Endodermal cell (in vitro differentiated cells): ENCODE results near the gene MMP15. TPM values are rescaled to one million over a fixed set of nuclear protein-coding genes. Genes with fewer than 3 reads are reported as not detected.

Experiments
- DNase-seq: peaks from one replicate; pipeline ENCODE4 v3.0.0-alpha.2; 2017
- H3K27ac ChIP-seq: 2 replicates; pipeline ENCODE4 v1.5.1; 2013; ENCODE audit warnings: mild to moderate bottlenecking, low read depth, low read length, moderate library complexity
- H3K27me3 ChIP-seq: 2 replicates; pipeline ENCODE4 v1.6.1; 2013; ENCODE audit warnings: mild to moderate bottlenecking, low read length, moderate library complexity; ENCODE audit not compliant: insufficient read depth, control insufficient read depth, poor library complexity, severe bottlenecking
- H3K36me3 ChIP-seq: 2 replicates; pipeline ENCODE4 v1.7.0; 2013; ENCODE audit warnings: mild to moderate bottlenecking, low read length, moderate library complexity; ENCODE audit not compliant: control insufficient read depth, insufficient read depth
- H3K4me1 ChIP-seq: one replicate; pipeline ENCODE4 v1.7.0; 2013; ENCODE audit warnings: low read length; ENCODE audit not compliant: control insufficient read depth, insufficient read depth
- H3K4me3 ChIP-seq: 2 replicates; pipeline ENCODE4 v1.5.1; 2013; ENCODE audit warnings: mild to moderate bottlenecking, low read length, moderate library complexity
- H3K9ac ChIP-seq: 2 replicates; pipeline ENCODE4 v1.6.1; 2013; ENCODE audit warnings: mild to moderate bottlenecking, low read length, moderate library complexity; ENCODE audit not compliant: poor library complexity, severe bottlenecking; ENCODE audit errors: extremely low read depth
- H3K9me3 ChIP-seq: 2 replicates; pipeline ENCODE4 v1.6.1; 2013; ENCODE audit warnings: mild to moderate bottlenecking, low read length, moderate library complexity; ENCODE audit not compliant: control insufficient read depth
- H3K27ac Mint-ChIP-seq: 2 replicates; pipeline ENCODE4 v1.8.0; 2020; ENCODE audit warnings: mixed read lengths
- H3K27me3 Mint-ChIP-seq: 2 replicates; pipeline ENCODE4 v1.8.0; 2021; ENCODE audit warnings: mild to moderate bottlenecking, mixed read lengths; ENCODE audit not compliant: insufficient read depth
- H3K36me3 Mint-ChIP-seq: 2 replicates; pipeline ENCODE4 v1.8.0; 2020; ENCODE audit warnings: low read depth, mixed read lengths
- H3K4me1 Mint-ChIP-seq: 2 replicates; pipeline ENCODE4 v1.8.0; 2020; ENCODE audit warnings: mixed read lengths
- H3K4me3 Mint-ChIP-seq: 2 replicates; pipeline ENCODE4 v1.8.0; 2020; ENCODE audit warnings: mild to moderate bottlenecking, moderate library complexity, mixed read lengths
- H3K9me3 Mint-ChIP-seq: 2 replicates; pipeline ENCODE4 v1.8.0; 2020; ENCODE audit warnings: mild to moderate bottlenecking, mixed read lengths
- CTCF ChIP-seq: fragments of 200-600 bp; sonication (generic); conservative IDR thresholded peaks from 2 replicates; pipeline ENCODE4 v1.5.0; 2021; ENCODE audit warnings: antibody characterized with exemption, mild to moderate bottlenecking
- WGBS, 2 experiments: methylation state at CpG; one replicate each; pipeline versions ENCODE4 v1.1.5 to v1.1.7; 2013; ENCODE audit warnings: missing lambda C conversion rate in 2 of 2, mixed read lengths in 1 of 2; ENCODE audit not compliant: insufficient coverage in 1 of 2, insufficient read length in 1 of 2; 5-methylcytosine and 5-hydroxymethylcytosine counted together
- total RNA-seq, 2 donors: library from RNA; stranded (reverse); fragmentation: NEBNext Ultra II Directional in 1 of 2; extraction: Animal tissue kit (Norgen Biotek cat#: 25700) in 1 of 2; gene quantifications; 2 replicates in 1 of 2; 3 replicates in 1 of 2; pipeline ENCODE4 v1.2.1, GENCODE V29; 2021

MMP15 gene
- total RNA-seq, 2 donors from 2014 or later: 99.8 to 105 TPM

- no peak overlapping the region for H3K27ac Mint-ChIP-seq
- Histone ChIP-seq H3K9ac (no peak overlapping the region), H3K4me3 (no peak overlapping the region), H3K36me3 (no peaks in the 10 kb centered on the region), H3K9me3 (no peaks in the 10 kb centered on the region), H3K4me1 (no peaks in the 10 kb centered on the region), H3K27ac (no peak overlapping the region), H3K27me3 (no peaks in the 10 kb centered on the region)
- no peak for TF ChIP-seq CTCF
- peaks cover 2% of the 10 kb centered on the region for H3K27me3 Mint-ChIP-seq
- H3K4me3 Mint-ChIP-seq: no peak overlapping the region
- H3K4me1 Mint-ChIP-seq: no peaks in the 10 kb centered on the region
- no peaks in the 10 kb centered on the region for H3K36me3 Mint-ChIP-seq
- no peaks in the 10 kb centered on the region for H3K9me3 Mint-ChIP-seq
- DNase-seq: no peak
These were observed 56.8 kb downstream of the MMP15 start for GRCh38 chr16:58082381-58082780.

GRCh38 chr16:58084635-58085034 is 59.1 kb downstream of the MMP15 start:
- Histone ChIP-seq H3K27me3 (no peaks in the 10 kb centered on the region), H3K9ac (no peak overlapping the region), H3K9me3 (no peaks in the 10 kb centered on the region), H3K4me1 (no peaks in the 10 kb centered on the region), H3K36me3 (no peaks in the 10 kb centered on the region), H3K27ac (no peak overlapping the region), H3K4me3 (no peak overlapping the region)
- no peak for TF ChIP-seq CTCF
- no peaks in the 10 kb centered on the region for H3K4me1 Mint-ChIP-seq
- 85 to 88% methylated on average over 4 to 6 of the region's 6 CpGs for WGBS, 2 experiments
- DNase-seq: no peak
- peaks cover 2% of the 10 kb centered on the region for H3K27me3 Mint-ChIP-seq
- no peak overlapping the region for H3K27ac Mint-ChIP-seq
- H3K36me3 Mint-ChIP-seq: no peaks in the 10 kb centered on the region
- H3K9me3 Mint-ChIP-seq: no peaks in the 10 kb centered on the region
- no peak overlapping the region for H3K4me3 Mint-ChIP-seq

GRCh38 chr16:58085171-58085570 is 59.6 kb downstream of the MMP15 start:
- Histone ChIP-seq H3K4me1 (no peaks in the 10 kb centered on the region), H3K9ac (no peak overlapping the region), H3K27ac (no peak overlapping the region), H3K9me3 (no peaks in the 10 kb centered on the region), H3K27me3 (no peaks in the 10 kb centered on the region), H3K4me3 (no peak overlapping the region), H3K36me3 (no peaks in the 10 kb centered on the region)
- no peak for TF ChIP-seq CTCF
- Mint-ChIP-seq H3K27me3 (peaks cover 2% of the 10 kb centered on the region), H3K27ac (no peak overlapping the region), H3K4me3 (no peak overlapping the region), H3K4me1 (no peaks in the 10 kb centered on the region), H3K9me3 (no peaks in the 10 kb centered on the region), H3K36me3 (no peaks in the 10 kb centered on the region)
- 77 to 94% methylated on average over 4 to 11 of the region's 11 CpGs for WGBS, 2 experiments
- no peak for DNase-seq
